ENCODE results near the gene DKC1.
A peak's percentile ranks its signal among the peaks of the same experiment; 100 is the strongest.

Gene DKC1

GRCh38 chrX:154730253-154730891 lies 32.3 kb upstream of the DKC1 start:
- TF ChIP-seq POLR2A (IDR thresholded peaks at IDR 0.05; ENCODE audit: low read depth, low read length) = no peak
- DNase-seq (ENCODE audit: insufficient read length, low spot score) (no peak), FAIRE-seq (peak; percentile 43)

- no peak for TF ChIP-seq POLR2A (IDR thresholded peaks at IDR 0.05; ENCODE audit: low read depth, low read length)
- no peak for FAIRE-seq
These were observed 31.5 kb upstream of the DKC1 start for GRCh38 chrX:154731184-154731583.

GRCh38 chrX:154731881-154732280 lies 30.8 kb upstream of the DKC1 start:
- FAIRE-seq = no peak
- no peak for DNase-seq (ENCODE audit: insufficient read length, low spot score)

More at GRCh38 chrX:154731184-154731583, 31.5 kb upstream of the DKC1 start:
- no peak for DNase-seq (ENCODE audit: insufficient read length, low spot score)

GRCh38 chrX:154732421-154733065 lies 30.1 kb upstream of the DKC1 start:
- no peak for DNase-seq (ENCODE audit: insufficient read length, low spot score)
- no peak for FAIRE-seq
- no peak for TF ChIP-seq POLR2A (IDR thresholded peaks at IDR 0.05; ENCODE audit: low read depth, low read length)

More at GRCh38 chrX:154731881-154732280, 30.8 kb upstream of the DKC1 start:
- TF ChIP-seq POLR2A (IDR thresholded peaks at IDR 0.05; ENCODE audit: low read depth, low read length) = no peak

- FAIRE-seq (peak; percentile 92), DNase-seq (ENCODE audit: insufficient read length, low spot score) (no peak)
- TF ChIP-seq POLR2A (IDR thresholded peaks at IDR 0.05; ENCODE audit: low read depth, low read length) = no peak
These were observed 29.6 kb upstream of the DKC1 start for GRCh38 chrX:154733066-154733425.

- no peak for FAIRE-seq
- no peak for TF ChIP-seq POLR2A (IDR thresholded peaks at IDR 0.05; ENCODE audit: low read depth, low read length)
- DNase-seq (ENCODE audit: insufficient read length, low spot score) = no peak
These were observed 28.4 kb upstream of the DKC1 start for GRCh38 chrX:154734061-154734781.

- no peak for TF ChIP-seq POLR2A (IDR thresholded peaks at IDR 0.05; ENCODE audit: low read depth, low read length)
- FAIRE-seq (no peak), DNase-seq (ENCODE audit: insufficient read length, low spot score) (no peak)
These were observed 26.8 kb upstream of the DKC1 start for GRCh38 chrX:154735695-154736393.

GRCh38 chrX:154737136-154737535 lies 25.5 kb upstream of the DKC1 start:
- no peak for TF ChIP-seq POLR2A (IDR thresholded peaks at IDR 0.05; ENCODE audit: low read depth, low read length)
- no peak for DNase-seq (ENCODE audit: insufficient read length, low spot score)
- no peak for FAIRE-seq

- no peak for TF ChIP-seq POLR2A (IDR thresholded peaks at IDR 0.05; ENCODE audit: low read depth, low read length)
- FAIRE-seq (peak; percentile 89), DNase-seq (ENCODE audit: insufficient read length, low spot score) (no peak)
These were observed 24.5 kb upstream of the DKC1 start for GRCh38 chrX:154738011-154738738.

GRCh38 chrX:154739952-154740465 lies 22.7 kb upstream of the DKC1 start:
- no peak for TF ChIP-seq POLR2A (IDR thresholded peaks at IDR 0.05; ENCODE audit: low read depth, low read length)
- no peak for FAIRE-seq
- DNase-seq (ENCODE audit: insufficient read length, low spot score) = no peak

- no peak for TF ChIP-seq POLR2A (IDR thresholded peaks at IDR 0.05; ENCODE audit: low read depth, low read length)
- FAIRE-seq (no peak), DNase-seq (ENCODE audit: insufficient read length, low spot score) (no peak)
These were observed 20.1 kb upstream of the DKC1 start for GRCh38 chrX:154742613-154743012.

- FAIRE-seq (peak; percentile 81), DNase-seq (ENCODE audit: insufficient read length, low spot score) (no peak)
- TF ChIP-seq POLR2A (IDR thresholded peaks at IDR 0.05; ENCODE audit: low read depth, low read length) = no peak
These were observed 13.8 kb upstream of the DKC1 start for GRCh38 chrX:154748712-154749339.

GRCh38 chrX:154749856-154750255 lies 12.8 kb upstream of the DKC1 start:
- no peak for FAIRE-seq
- DNase-seq (ENCODE audit: insufficient read length, low spot score) = no peak
- no peak for TF ChIP-seq POLR2A (IDR thresholded peaks at IDR 0.05; ENCODE audit: low read depth, low read length)
